ENCODE results near the gene GNAL. TPM values are rescaled to one million over a fixed set of nuclear protein-coding genes. Genes with fewer than 3 reads are reported as not detected.

Gene GNAL
- total and polyA plus RNA-seq, 8 donors: under 0.01 to 6.7 (median 1.8) TPM

DNA sequence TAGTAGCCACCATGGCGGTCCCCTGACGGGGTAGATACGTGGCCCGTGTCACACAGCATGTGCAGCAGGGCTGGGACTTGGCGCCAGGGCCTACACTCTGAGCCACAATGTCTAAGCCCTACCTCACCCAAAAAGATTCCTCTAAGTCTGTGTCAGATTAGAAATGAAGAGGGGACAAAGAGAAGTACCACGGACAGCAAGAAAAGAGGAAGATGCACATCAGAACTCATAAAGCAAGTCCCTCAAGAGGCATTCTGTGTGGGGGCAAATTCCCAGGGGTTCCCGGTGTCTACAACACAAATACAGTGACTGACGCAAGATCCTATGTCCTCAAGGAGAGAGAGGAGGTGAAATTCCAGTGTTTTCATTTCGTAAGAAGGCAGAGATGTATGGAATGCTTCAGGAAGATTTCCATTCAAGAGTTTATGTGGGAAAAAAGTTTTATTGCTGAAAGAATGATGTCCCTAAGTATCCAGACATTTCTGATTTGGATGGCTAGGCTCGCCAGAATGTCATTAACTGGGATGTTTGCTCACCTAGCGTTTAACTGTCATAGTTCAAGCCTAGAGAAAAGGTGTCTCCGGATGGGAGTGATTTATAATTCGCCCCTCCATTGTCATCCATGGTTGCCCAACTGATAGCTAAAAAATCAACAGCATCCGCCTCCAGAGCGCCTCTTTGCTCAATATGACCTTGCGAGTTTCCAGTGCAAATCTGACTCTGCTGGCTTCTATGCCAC lies 86.5 kb downstream of the GNAL start:
- 84 to 90% (median 86%) methylated on average over 16 of the region's 16 CpGs for WGBS, 5 donors
- H3K36me3 ChIP-seq: no peaks in the 10 kb centered on the region
- no peak overlapping the region for H3K27ac ChIP-seq
- no peaks in the 10 kb centered on the region for H3K4me1 ChIP-seq
- no peaks in the 10 kb centered on the region for H3K9me3 ChIP-seq
- no peak overlapping the region for H3K4me3 ChIP-seq
- TF ChIP-seq EP300 (IDR thresholded peaks at IDR 0.05) (no peak), POLR2AphosphoS5 (IDR thresholded peaks at IDR 0.05) (no peak), POLR2A (IDR thresholded peaks at IDR 0.05) (no peak), CTCF (IDR thresholded peaks at IDR 0.05) (no peak)
- intact Hi-C loops (cut with DNase I; ENCODE audit: low total_unique reads): no loop called here
- no peaks in the 10 kb centered on the region for H3K27me3 ChIP-seq
- no peak for DNase-seq

DNA sequence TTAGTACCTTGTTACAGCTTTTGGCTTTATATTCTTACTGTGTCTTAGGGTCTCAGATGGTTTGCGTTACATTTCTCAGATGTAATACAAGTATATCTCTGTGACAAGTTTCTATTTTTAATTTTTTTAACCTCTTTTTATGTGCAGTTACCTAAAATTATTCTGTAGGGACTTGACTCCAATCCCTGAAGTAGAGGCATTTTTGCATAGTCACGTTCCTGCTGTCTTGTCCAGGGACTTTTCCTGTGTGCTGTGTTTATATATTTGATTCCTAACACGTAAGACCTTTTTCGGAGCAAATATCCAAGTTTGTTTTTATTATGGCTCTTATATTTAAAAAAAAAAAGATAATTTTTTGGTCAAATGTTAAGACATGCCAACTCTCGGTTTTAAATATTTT lies 91.0 kb downstream of the GNAL start:
- WGBS, 5 donors: 45 to 72% (median 63%) methylated on average over 5 of the region's 5 CpGs
- intact Hi-C loops (cut with DNase I; ENCODE audit: low total_unique reads): no loop called here

DNA sequence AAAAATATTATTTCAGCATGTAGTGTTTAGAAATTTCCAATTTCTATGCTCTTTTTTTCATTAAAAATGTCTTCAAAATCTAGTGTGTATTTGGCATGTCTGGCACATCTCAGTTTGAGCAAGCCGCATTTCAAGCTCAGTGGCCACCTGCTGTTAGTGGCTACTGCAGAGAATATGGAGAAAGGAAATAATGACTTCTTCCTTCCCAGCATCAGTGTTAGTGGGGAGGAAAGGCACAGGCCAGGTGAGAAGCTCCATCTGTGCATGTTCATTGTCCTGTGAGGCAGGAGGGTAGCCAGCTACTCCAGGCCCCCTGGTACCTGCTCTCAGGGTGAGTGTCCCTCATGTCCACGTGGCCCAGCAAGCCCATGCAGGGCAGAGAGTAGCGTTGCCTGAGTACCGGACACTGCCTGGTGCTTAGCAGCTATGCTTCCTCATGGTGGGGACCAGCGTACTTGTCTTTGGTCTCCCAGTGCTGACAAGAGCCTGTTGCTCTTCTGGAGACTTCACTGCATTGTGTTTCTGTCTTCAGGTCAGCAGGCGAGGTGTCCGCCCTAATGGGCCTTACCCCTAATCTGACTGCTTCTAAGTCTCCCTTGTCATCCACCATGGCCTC lies 94.8 kb downstream of the GNAL start:
- no peaks in the 10 kb centered on the region for H3K4me1 ChIP-seq

More for the DNA sequence above, 91.0 kb downstream of the GNAL start:
- Histone ChIP-seq H3K27ac (no peak overlapping the region), H3K9me3 (no peaks in the 10 kb centered on the region), H3K4me1 (no peaks in the 10 kb centered on the region), H3K27me3 (no peaks in the 10 kb centered on the region), H3K36me3 (no peaks in the 10 kb centered on the region), H3K4me3 (no peak overlapping the region)
- TF ChIP-seq POLR2A (IDR thresholded peaks at IDR 0.05): no peak
- no peak for TF ChIP-seq CTCF (IDR thresholded peaks at IDR 0.05)
- TF ChIP-seq EP300 (IDR thresholded peaks at IDR 0.05): no peak
- no peak for TF ChIP-seq POLR2AphosphoS5 (IDR thresholded peaks at IDR 0.05)
- DNase-seq: no peak

More for the DNA sequence above, 94.8 kb downstream of the GNAL start:
- TF ChIP-seq CTCF (IDR thresholded peaks at IDR 0.05) (no peak), EP300 (IDR thresholded peaks at IDR 0.05) (no peak), POLR2AphosphoS5 (IDR thresholded peaks at IDR 0.05) (no peak), POLR2A (IDR thresholded peaks at IDR 0.05) (no peak)
- Histone ChIP-seq H3K9me3 (no peaks in the 10 kb centered on the region), H3K27me3 (no peaks in the 10 kb centered on the region), H3K4me3 (no peak overlapping the region), H3K36me3 (no peaks in the 10 kb centered on the region), H3K27ac (no peak overlapping the region)
- intact Hi-C loops (cut with DNase I; ENCODE audit: low total_unique reads): no loop called here
- no peak for DNase-seq
- WGBS, 5 donors: 84 to 93% (median 92%) methylated on average over 5 to 7 of the region's 7 CpGs
